Stimulated activated effector memory CD8-positive, alpha-beta T cell treated with anti-CD3 and anti-CD28 coated beads, Interleukin-12 subunit alpha, Interleukin-12 subunit beta, amount 100 ng/mL, for 72 hours (primary cell): ENCODE results near the gene SPOCK1.

Experiments used
- ATAC-seq: fragments of 150-1000 bp; cut with Tn5 transposase; 2 replicates; pipeline ENCODE4 v1.10.0; 2021
- DNase-seq, 2 donors: peaks; one replicate each; pipeline ENCODE4 v3.0.0; 2021 to 2022; ENCODE audit warnings: low spot score in 2 of 2
- H3K27ac Mint-ChIP-seq: one replicate; pipeline ENCODE4 v1.8.0; 2022; ENCODE audit warnings: mild to moderate bottlenecking, mixed read lengths
- H3K36me3 Mint-ChIP-seq: one replicate; pipeline ENCODE4 v1.8.0; 2022; ENCODE audit warnings: mild to moderate bottlenecking, mixed read lengths
- H3K4me1 Mint-ChIP-seq: one replicate; pipeline ENCODE4 v1.8.0; 2022; ENCODE audit warnings: mixed read lengths
- H3K4me3 Mint-ChIP-seq: one replicate; pipeline ENCODE4 v1.8.0; 2022; ENCODE audit warnings: mild to moderate bottlenecking, mixed read lengths
- H3K9me3 Mint-ChIP-seq: one replicate; pipeline ENCODE4 v1.8.0; 2022; ENCODE audit warnings: mixed read lengths

Gene SPOCK1

DNA sequence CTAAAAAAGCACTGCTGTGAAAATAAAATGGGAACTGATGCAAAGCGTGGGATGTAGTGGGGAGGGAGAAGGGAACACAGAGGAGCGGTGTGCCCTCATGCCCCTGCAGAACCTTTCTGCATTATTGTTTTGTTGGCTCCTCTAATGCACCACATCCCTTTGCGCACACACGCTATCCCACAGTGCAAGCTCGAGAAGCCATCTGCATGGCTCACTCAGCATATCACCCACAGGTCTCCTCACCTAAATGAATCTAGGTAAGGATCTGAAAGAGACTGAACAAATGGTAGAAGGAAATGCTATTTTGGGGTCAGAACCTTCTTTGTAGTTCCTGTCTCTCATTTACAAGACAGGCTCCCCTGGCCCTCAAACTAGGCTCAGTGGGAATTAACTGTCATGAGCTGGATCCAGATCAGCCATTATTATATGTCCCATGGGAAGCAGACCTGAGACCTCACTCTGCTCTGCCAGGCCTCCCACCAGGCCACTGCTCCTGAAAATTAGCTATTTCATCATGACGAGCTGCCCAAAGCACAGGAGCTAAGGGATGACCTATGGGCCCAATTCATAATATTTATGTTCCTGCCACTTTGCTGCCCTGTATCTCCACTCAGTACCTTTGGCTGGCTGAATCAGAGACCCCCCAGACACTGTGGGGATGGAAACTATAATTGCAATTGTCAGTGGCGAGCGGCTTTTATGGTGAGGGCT lies 169.4 kb downstream of the SPOCK1 start:
- ATAC-seq (no peak), DNase-seq (no peak)
- no peak overlapping the region for H3K27ac Mint-ChIP-seq
- H3K4me1 Mint-ChIP-seq = no peaks in the 10 kb centered on the region
- no peaks in the 10 kb centered on the region for H3K36me3 Mint-ChIP-seq
- no peaks in the 10 kb centered on the region for H3K9me3 Mint-ChIP-seq
- H3K4me3 Mint-ChIP-seq = no peak overlapping the region

DNA sequence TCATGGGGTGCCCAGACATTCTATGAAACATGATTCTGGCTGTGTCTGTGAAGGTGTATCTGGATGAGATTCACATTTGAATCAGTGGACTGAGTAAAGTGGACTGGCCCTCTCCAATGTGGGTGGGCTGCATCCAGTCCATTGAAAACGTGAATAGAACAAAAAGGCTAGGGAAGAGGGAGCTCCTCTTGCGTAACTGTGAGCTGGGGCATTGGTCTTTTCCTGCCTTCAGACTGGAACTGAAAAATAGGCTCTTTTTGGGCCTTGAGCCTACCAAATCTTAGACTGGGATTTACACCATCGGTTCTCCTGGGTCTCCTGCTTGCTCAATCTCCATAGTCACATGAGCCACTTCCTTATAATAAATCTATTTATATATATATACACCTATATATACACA lies 170.1 kb downstream of the SPOCK1 start:
- H3K36me3 Mint-ChIP-seq = no peaks in the 10 kb centered on the region
- DNase-seq (no peak), ATAC-seq (no peak)
- H3K4me1 Mint-ChIP-seq = no peaks in the 10 kb centered on the region
- no peaks in the 10 kb centered on the region for H3K9me3 Mint-ChIP-seq
- no peak overlapping the region for H3K4me3 Mint-ChIP-seq
- no peak overlapping the region for H3K27ac Mint-ChIP-seq

DNA sequence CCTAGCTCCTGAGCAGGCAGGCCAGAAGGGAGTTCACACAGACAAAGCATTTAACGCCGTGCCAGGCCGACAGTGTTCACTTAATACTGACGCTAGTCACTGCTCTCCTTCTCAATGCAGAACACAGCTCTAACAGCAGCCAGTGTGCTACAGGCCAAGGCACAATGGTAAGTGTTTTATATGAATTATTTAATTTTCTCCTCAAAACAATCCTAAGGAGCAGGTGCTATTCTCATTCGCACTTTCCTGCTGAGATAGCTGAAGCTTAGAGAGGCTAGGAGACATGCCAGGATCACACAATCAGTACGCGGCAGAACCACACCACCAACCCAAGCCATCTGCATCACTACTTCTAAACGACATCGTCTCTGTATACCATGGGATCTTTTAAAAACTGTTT lies 170.7 kb downstream of the SPOCK1 start:
- no peaks in the 10 kb centered on the region for H3K9me3 Mint-ChIP-seq
- no peaks in the 10 kb centered on the region for H3K4me1 Mint-ChIP-seq
- no peak for ATAC-seq
- H3K4me3 Mint-ChIP-seq = no peak overlapping the region
- no peak for DNase-seq
- H3K27ac Mint-ChIP-seq = no peak overlapping the region
- no peaks in the 10 kb centered on the region for H3K36me3 Mint-ChIP-seq

DNA sequence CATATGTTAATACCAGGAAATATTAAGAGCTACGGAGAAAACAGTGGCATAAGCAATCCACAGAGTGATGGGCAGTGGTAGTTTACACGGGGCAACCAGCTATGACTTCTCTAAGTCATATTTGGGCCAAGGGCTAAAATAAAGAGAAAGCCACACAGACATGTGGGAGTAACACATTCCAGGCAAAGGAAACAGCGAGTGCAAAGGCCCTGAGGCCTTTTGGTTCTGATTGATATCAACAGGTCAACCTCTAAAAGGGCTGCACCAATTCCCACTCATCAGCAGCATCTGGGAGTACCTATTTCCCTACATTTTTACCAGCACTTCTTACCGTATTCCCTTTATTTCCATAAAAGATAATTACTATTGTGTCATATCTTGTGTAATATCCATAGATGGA lies 173.4 kb downstream of the SPOCK1 start:
- no peak overlapping the region for H3K4me3 Mint-ChIP-seq
- H3K36me3 Mint-ChIP-seq = no peaks in the 10 kb centered on the region
- DNase-seq (no peak), ATAC-seq (no peak)
- H3K4me1 Mint-ChIP-seq = no peaks in the 10 kb centered on the region
- H3K27ac Mint-ChIP-seq = no peak overlapping the region
- no peaks in the 10 kb centered on the region for H3K9me3 Mint-ChIP-seq

DNA sequence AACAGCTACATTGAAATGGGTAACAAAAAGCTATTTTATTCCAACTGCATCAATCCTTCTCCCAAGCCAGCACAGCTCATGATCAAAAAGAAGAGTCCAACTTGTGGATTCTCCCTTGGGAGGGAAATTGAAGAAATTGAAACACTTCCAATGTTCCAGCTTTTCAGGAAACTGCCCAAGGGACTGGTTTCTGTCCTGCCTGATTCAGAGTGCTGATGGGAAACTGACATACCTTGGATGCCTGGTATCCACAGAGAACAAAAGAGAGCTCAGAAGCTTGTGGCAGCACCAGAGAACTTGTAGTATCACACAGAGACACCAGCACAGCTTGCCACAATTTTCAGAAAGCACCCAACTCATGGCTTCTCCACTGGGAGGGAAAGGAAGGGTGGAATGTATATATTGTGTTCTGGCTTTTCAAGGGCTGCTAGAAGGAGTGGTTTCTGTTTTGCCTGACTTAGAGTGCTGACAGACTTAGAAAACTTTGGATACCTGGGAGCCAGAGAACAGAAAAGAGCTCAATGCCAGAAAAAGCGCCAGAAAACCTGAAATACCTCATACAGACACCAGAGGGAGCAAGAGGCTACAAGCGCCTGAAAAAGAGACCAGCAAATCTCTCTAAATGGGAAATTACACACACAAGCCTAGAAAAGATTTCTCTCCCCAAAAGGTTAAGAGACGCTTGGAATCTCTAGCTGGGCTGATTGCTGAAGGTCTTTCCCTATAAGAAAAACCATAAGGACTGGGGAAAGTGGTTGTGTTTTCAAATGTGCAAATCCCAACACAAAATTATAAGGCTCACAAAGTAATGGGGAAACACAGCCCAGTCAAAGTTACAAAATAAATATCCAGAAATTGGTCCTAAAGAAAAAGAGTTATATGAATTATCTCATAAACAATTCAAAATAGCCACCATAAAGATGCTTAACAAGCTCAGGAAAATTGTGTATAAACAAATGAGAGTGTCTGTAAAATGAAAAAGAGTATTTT lies 178.8 kb downstream of the SPOCK1 start:
- DNase-seq (peak in 1 of 2 donors; percentile 50), ATAC-seq (no peak)
- no peaks in the 10 kb centered on the region for H3K9me3 Mint-ChIP-seq
- H3K4me1 Mint-ChIP-seq = no peaks in the 10 kb centered on the region
- H3K27ac Mint-ChIP-seq = no peak overlapping the region
- no peaks in the 10 kb centered on the region for H3K36me3 Mint-ChIP-seq
- no peak overlapping the region for H3K4me3 Mint-ChIP-seq

DNA sequence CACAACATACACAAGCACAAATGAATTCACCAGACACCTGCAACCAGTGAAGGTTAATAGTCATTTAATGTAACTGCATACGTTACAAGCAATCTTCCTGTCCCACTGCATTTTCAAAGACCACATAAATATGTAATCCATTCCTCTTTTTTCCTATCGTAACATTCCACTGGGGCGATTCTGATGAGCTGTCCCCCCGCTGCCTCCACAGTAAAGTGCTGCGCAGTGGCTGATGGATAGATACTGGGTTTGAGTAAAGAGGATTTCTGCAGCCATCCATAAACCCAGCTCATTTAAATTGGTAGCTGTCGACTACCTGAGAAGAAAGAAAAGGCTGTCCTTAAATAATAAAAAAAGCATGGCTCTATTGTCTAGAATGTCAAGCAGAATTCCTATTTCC lies 181.1 kb downstream of the SPOCK1 start:
- H3K4me1 Mint-ChIP-seq = no peaks in the 10 kb centered on the region
- no peak overlapping the region for H3K4me3 Mint-ChIP-seq
- DNase-seq = no peak
- H3K27ac Mint-ChIP-seq = no peak overlapping the region
- H3K36me3 Mint-ChIP-seq = no peaks in the 10 kb centered on the region
- no peak for ATAC-seq
- no peaks in the 10 kb centered on the region for H3K9me3 Mint-ChIP-seq

DNA sequence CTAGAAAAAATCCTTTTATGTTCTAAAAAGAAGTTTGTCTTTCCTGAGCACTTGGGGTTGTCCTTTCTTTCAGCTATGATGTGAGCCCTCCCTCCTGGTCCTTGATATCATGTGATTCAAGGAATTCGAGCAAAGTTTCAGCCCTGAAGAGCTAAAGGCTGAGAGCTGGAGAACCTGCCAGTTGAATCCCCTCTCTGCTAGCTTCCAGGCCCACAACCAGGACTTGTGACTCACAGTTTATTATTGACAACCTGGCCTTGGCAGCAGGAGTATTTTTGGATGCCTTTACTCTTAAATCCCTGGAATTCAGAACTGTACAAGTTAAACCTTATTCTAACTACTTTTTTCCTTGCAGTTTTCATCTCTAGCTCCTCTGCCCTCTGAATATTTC lies 182.8 kb downstream of the SPOCK1 start:
- no peak for DNase-seq
- no peak for ATAC-seq
- H3K4me3 Mint-ChIP-seq = no peak overlapping the region

DNA sequence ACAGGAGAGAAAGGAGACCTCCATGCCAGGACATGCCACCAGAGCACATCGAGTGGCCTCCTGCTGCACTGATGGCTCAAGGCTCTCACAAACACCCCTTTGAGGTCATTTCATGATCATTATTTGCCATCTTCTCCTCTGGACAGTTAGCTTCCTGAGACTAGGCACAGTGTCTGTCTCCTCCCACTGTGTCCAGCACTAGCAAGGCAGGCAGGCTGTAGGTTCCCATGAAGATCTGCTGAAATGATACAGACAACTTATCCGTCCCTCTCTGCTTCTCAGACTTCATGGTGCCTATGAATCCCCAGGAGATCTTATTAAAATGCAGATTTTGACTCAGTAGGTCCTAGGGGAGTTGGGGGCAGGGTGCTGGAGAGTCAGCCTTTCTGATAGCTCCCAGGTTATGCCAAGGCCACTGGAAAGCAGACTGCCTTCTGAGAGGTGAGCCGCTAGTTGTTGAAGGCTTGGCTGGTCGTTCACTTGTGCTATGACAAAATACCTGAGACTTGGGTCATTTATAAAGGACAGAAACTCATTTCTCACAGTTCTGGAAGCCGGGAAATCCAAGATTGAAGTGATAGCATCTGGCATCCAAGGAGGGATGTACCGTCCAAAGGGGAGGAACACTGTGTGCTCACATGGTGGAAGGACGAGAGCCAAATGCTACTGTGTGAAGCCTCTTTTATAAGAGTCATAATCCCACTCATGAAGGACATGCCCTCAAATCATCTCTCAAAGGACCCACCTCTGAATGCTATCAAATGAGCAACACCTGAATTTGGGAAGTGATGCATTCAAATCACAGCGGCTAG lies 183.4 kb downstream of the SPOCK1 start:
- no peak overlapping the region for H3K4me3 Mint-ChIP-seq
- no peaks in the 10 kb centered on the region for H3K4me1 Mint-ChIP-seq
- no peak for DNase-seq
- H3K36me3 Mint-ChIP-seq = no peaks in the 10 kb centered on the region
- ATAC-seq = no peak
- no peak overlapping the region for H3K27ac Mint-ChIP-seq
- no peaks in the 10 kb centered on the region for H3K9me3 Mint-ChIP-seq

More for the DNA sequence above, 182.8 kb downstream of the SPOCK1 start:
- no peaks in the 10 kb centered on the region for H3K9me3 Mint-ChIP-seq
- H3K36me3 Mint-ChIP-seq = no peaks in the 10 kb centered on the region
- H3K27ac Mint-ChIP-seq = no peak overlapping the region
- no peaks in the 10 kb centered on the region for H3K4me1 Mint-ChIP-seq

DNA sequence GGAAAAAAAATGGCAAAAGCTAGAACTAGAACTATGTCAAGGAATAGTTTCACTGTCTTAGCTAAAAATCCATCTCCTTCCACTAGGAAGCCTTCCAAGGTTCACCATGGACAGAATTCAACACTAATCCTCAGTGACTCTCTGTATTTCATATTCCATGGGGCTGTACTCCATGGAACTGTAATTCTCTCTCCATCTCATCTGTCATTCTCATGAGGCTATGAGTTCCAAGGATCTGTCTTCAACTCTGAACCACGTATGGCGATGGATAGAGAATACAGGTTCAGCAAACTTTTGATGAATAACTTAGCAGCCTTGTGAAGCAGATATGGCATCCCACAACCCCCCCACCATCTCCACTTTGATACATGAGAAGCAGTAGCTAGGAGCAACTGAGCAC lies 184.0 kb downstream of the SPOCK1 start:
- Mint-ChIP-seq H3K36me3 (no peaks in the 10 kb centered on the region), H3K4me1 (no peaks in the 10 kb centered on the region), H3K4me3 (no peak overlapping the region), H3K9me3 (no peaks in the 10 kb centered on the region), H3K27ac (no peak overlapping the region)
- ATAC-seq (no peak), DNase-seq (no peak)

DNA sequence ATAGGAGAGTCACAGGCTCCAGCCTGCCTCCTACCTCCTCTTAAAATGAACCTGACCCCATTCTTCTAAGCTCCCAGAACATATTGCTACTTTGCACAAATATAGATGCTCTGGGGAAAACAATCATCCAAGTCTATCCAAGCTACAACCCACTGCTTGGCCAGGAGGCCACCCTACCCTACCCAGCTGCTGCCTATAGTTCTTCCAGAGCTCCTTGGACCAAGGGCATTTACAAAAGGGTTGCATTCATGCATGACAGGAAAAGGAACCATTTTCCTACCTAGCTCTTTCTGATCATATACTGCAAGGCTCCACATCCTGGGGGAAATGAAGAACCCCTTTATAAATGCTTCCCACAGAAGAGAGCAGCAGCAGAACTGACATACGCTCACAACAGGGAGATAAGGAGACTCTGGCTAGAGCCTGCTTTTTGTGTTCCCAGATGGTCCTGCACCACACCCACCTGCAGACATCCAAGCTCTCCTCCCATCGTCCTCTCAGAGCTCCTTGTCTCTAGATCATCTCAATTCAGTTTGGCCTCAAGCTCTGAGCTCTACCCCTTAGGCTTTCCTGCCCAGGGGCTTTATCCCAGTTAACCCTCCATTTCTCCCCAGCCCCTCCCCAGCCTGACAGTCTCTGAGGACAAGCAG lies 185.5 kb downstream of the SPOCK1 start:
- no peaks in the 10 kb centered on the region for H3K4me1 Mint-ChIP-seq
- no peak for ATAC-seq
- H3K27ac Mint-ChIP-seq = no peak overlapping the region
- H3K4me3 Mint-ChIP-seq = no peak overlapping the region
- H3K9me3 Mint-ChIP-seq = no peaks in the 10 kb centered on the region
- H3K36me3 Mint-ChIP-seq = no peaks in the 10 kb centered on the region
- DNase-seq = no peak

DNA sequence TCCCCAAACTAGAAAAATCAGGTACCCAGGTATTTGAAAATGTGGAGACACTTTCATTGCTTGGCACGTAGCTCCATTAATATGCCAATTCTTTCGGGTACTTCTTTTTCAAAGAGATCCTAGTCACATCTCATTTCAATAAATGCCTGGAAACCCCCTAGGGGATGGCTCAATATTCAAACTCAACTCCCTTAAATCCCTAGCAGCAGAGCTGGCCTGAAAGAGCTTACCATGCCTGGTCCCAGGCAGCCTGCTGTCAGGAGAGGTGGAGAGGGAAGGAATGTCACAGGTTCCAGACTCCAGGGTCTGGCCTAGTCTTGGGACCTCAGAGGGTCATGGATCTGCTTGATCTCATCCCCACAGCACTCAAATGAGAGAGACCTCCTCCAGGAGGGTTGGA lies 187.1 kb downstream of the SPOCK1 start:
- ATAC-seq (no peak), DNase-seq (no peak)
- Mint-ChIP-seq H3K4me3 (no peak overlapping the region), H3K4me1 (no peaks in the 10 kb centered on the region), H3K27ac (no peak overlapping the region), H3K9me3 (no peaks in the 10 kb centered on the region), H3K36me3 (no peaks in the 10 kb centered on the region)

DNA sequence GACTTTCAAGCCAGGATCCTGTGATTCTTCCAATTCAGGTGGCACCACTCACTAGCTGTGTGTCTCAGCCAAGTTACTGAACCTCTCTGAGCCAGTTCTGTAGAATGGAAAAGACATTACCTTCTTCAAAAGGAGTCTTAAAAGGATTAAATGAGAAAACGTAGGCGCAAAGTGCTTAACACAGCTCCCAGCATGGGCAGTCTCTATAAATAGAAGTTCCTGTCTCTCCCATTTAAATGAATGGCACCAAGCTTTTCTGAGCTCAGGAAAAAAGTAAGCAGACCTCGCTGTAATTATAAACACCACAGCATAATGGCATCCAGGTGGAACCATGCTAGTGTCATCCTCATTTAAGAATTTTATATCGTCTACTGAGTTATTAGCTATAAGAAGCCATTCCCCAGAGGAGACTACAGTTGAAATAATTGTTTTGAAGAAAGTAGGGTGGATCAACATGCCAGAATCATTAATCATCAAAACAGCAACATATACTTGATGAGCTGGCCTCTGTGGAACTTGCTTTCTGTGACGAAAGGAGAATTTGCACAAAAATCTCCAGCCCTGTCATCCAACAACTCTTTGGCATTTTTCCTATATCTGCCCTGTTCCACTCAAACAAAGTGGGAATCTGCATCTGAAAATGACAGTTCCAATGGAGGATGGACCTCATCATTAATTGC lies 188.9 kb downstream of the SPOCK1 start:
- H3K36me3 Mint-ChIP-seq = no peaks in the 10 kb centered on the region
- DNase-seq (no peak), ATAC-seq (no peak)
- H3K9me3 Mint-ChIP-seq = no peaks in the 10 kb centered on the region
- H3K27ac Mint-ChIP-seq = no peak overlapping the region
- no peak overlapping the region for H3K4me3 Mint-ChIP-seq
- no peaks in the 10 kb centered on the region for H3K4me1 Mint-ChIP-seq

DNA sequence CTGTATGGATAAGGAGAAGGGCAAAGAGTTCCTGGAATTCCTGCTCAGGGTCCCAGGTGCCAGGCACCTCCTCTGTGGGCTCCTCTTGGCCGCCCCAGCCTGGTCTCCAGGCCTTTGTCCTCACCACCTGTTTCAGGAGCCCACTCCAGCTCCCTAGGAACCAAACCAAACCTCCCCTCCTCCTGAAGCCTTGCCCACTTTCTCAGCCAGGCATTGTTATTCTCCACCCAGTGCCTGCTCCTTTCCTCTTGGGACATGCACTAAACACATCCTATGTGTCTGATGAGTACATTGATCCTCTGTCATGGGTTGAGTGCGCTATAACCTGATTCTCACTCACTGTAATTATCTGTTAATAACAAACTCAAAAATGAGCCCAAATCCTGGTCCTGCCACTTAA lies 189.8 kb downstream of the SPOCK1 start:
- no peak for DNase-seq
- Mint-ChIP-seq H3K27ac (no peak overlapping the region), H3K4me3 (no peak overlapping the region), H3K9me3 (no peaks in the 10 kb centered on the region), H3K36me3 (no peaks in the 10 kb centered on the region), H3K4me1 (no peaks in the 10 kb centered on the region)
- ATAC-seq = no peak

DNA sequence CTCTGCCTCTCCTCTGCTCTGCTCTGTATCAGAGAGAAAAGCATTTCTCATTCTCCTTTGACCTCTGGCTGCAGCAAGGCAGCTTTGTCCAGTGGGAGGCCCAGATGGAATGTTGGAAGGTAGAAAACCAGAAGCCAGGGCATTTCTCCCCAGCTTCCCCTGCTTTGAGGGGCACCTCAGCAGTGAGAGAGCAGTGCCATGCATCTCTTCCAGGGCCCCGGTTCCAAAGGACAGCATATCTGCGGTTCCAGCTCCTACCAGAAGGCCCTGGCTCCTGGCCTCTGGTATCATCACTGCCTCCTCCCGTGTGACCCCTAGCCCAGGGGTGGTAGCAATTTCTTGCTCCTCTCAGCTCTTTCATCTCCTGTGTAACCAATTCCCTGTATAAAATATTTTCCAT lies 190.8 kb downstream of the SPOCK1 start:
- Mint-ChIP-seq H3K27ac (no peak overlapping the region), H3K36me3 (no peaks in the 10 kb centered on the region), H3K4me3 (no peak overlapping the region), H3K4me1 (no peaks in the 10 kb centered on the region), H3K9me3 (no peaks in the 10 kb centered on the region)
- DNase-seq = no peak
- ATAC-seq = no peak
